ENCODE measurements around the gene CLEC18A.

The CLEC18A gene

DNA sequence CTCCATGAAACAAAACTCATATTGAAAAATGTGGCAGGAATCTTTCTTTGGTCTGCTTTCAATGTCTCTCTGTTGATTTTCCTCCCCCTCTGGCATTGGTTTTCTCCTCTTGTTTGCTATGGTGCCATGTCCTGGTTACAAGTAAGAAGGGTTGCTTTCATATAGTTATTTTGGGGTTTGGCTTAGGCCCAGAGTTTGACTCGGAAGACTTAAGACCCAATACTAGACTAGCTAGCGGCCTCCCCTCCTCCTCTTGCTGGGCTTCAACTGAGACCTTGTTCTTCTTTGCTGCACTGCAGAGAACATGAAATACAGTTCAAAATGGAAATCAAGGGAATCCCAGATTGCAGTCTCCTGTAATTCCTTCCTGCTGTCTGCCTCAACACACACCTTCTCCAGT, 30.0 kb upstream of the CLEC18A start:
- in situ Hi-C loops (cut with HindIII; ENCODE audit: low pct_ligation_motif_present, low sequenced_read_pairs): no loop called here
- Histone ChIP-seq H3K4me3 (ENCODE audit: low read depth, low read length) (no peak overlapping the region), H3K36me3 (replicated peaks) (no peaks in the 10 kb centered on the region), H3K27me3 (replicated peaks) (no peaks in the 10 kb centered on the region), H3K27ac (no peak overlapping the region)
- DNase-seq: peak; percentile 16
- TF ChIP-seq CTCF (IDR thresholded peaks at IDR 0.05; ENCODE audit: low read depth, low read length, missing control alignments): no peak

- TF ChIP-seq CTCF (IDR thresholded peaks at IDR 0.05; ENCODE audit: low read depth, low read length, missing control alignments): no peak
- DNase-seq: no peak
- in situ Hi-C loops (cut with HindIII; ENCODE audit: low pct_ligation_motif_present, low sequenced_read_pairs): no loop called here
- H3K27ac ChIP-seq: no peak overlapping the region
- no peaks in the 10 kb centered on the region for H3K27me3 ChIP-seq (replicated peaks)
- H3K36me3 ChIP-seq (replicated peaks): no peaks in the 10 kb centered on the region
- H3K4me3 ChIP-seq (ENCODE audit: low read depth, low read length): no peak overlapping the region
These were observed 28.9 kb upstream of the CLEC18A start for GRCh38 chr16:69922200-69922599.

DNA sequence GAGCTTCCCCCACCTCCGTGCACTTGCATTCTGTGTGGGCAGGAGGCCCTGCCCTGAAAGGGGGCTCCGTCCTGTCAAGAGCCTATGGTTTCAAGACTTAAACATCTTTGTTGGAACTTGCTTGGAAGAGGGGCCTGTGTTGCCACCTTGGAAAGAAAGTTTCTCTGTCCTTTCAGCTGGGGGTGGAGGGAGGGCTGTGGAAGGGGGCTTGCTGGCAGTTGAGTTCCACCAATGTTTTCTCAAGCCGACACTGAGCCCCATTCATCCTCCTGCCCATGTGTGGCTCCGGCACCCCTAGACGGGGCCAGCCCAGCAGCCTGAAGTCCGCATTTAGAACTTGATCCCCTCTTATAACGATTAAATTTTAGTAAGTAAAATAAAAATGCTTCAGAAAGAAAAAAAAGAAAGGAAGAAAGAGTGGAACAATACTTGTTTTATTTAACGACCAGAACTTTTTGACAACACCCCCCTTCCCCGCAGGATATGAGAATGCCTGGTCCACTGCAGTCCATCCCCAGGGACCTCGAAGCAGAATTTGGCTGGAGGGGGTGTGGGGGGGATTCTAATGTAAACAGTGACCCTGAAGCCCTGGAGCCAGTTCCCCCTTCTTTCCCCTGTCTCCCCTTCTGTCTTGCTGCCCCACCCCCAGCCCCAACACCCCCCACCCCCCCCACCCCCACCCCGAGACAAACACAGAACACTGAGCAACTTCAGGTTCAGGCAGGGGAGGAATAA, 26.9 kb upstream of the CLEC18A start:
- Histone ChIP-seq H3K27me3 (replicated peaks) (no peaks in the 10 kb centered on the region), H3K36me3 (replicated peaks) (no peaks in the 10 kb centered on the region), H3K4me3 (ENCODE audit: low read depth, low read length) (peak overlapping the region; percentile 20), H3K27ac (no peak overlapping the region)
- no peak for TF ChIP-seq CTCF (IDR thresholded peaks at IDR 0.05; ENCODE audit: low read depth, low read length, missing control alignments)
- in situ Hi-C loops (cut with HindIII; ENCODE audit: low pct_ligation_motif_present, low sequenced_read_pairs): no loop called here
- DNase-seq: no peak

- TF ChIP-seq CTCF (IDR thresholded peaks at IDR 0.05; ENCODE audit: low read depth, low read length, missing control alignments): no peak
- peak overlapping the region; percentile 85 for H3K27ac ChIP-seq
- H3K36me3 ChIP-seq (replicated peaks): peaks cover 5% of the 10 kb centered on the region
- peak overlapping the region; percentile 27 for H3K4me3 ChIP-seq (ENCODE audit: low read depth, low read length)
- in situ Hi-C loops (cut with HindIII; ENCODE audit: low pct_ligation_motif_present, low sequenced_read_pairs): no loop called here
- H3K27me3 ChIP-seq (replicated peaks): no peaks in the 10 kb centered on the region
- peak; percentile 80 for DNase-seq
These were observed 26.4 kb upstream of the CLEC18A start for GRCh38 chr16:69924777-69925191.

DNA sequence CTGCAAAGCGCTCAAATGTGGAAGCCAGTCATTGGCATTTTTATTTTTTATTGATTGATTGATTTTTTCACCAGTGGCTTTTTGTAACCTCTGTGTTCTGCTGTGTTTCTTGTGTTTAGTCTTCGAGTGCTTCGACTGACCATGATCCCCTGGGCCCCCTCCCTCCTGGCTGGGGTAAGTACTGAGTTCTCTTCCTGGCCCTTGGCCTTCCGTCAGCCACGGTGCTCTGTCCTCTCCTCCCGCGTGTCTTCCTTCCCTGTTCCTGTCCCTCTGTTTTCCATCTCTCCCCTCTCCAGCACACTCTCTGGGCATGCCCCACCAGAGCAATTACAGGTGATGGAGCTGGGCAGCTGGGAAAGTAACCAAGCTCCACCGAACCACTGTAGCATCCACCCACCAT, 25.8 kb upstream of the CLEC18A start:
- peak overlapping the region; percentile 27 for H3K4me3 ChIP-seq (ENCODE audit: low read depth, low read length)
- H3K27me3 ChIP-seq (replicated peaks): no peaks in the 10 kb centered on the region
- H3K27ac ChIP-seq: peak overlapping the region; percentile 85
- TF ChIP-seq CTCF (IDR thresholded peaks at IDR 0.05; ENCODE audit: low read depth, low read length, missing control alignments): no peak
- H3K36me3 ChIP-seq (replicated peaks): peaks cover 7% of the 10 kb centered on the region
- no peak for DNase-seq
- in situ Hi-C loops (cut with HindIII; ENCODE audit: low pct_ligation_motif_present, low sequenced_read_pairs): no loop called here

- H3K4me3 ChIP-seq (ENCODE audit: low read depth, low read length): no peak overlapping the region
- no peak for TF ChIP-seq CTCF (IDR thresholded peaks at IDR 0.05; ENCODE audit: low read depth, low read length, missing control alignments)
- peaks cover 9% of the 10 kb centered on the region for H3K36me3 ChIP-seq (replicated peaks)
- in situ Hi-C loops (cut with HindIII; ENCODE audit: low pct_ligation_motif_present, low sequenced_read_pairs): no loop called here
- H3K27me3 ChIP-seq (replicated peaks): no peaks in the 10 kb centered on the region
- H3K27ac ChIP-seq: no peak overlapping the region
- DNase-seq: no peak
These were observed 24.9 kb upstream of the CLEC18A start for GRCh38 chr16:69926241-69926640.
